Calu3 (cell line): ENCODE measurements around the gene AURKAIP1. TPM values are rescaled to one million over a fixed set of nuclear protein-coding genes. Genes with fewer than 3 reads are reported as not detected.

Source experiments
- BruUV-seq: library from RNA; stranded (reverse); fragments of 400-500 nt; replicated peaks from 2 replicates; lab custom pipeline; 2021; lab: Mats Ljungman, UMichigan
- CTCF ChIA-PET: fragments of 300-600 bp; sonication (Branson Sonifier 250); formaldehyde crosslinking; loops from one replicate; lab custom pipeline; 2022; ENCODE audit warnings: antibody characterized with exemption; lab: Charles Lee
- DNase-seq: peaks from one replicate; pipeline ENCODE4 v3.0.0; 2022
- H3K27ac Mint-ChIP-seq: one replicate; pipeline ENCODE4 v1.8.0; 2022; ENCODE audit warnings: mixed read lengths; ENCODE audit not compliant: unreplicated experiment
- H3K27me3 Mint-ChIP-seq: one replicate; pipeline ENCODE4 v1.8.0; 2022; ENCODE audit warnings: mixed read lengths; ENCODE audit not compliant: unreplicated experiment
- H3K36me3 Mint-ChIP-seq: one replicate; pipeline ENCODE4 v1.8.0; 2022; ENCODE audit warnings: mild to moderate bottlenecking, moderate library complexity, mixed read lengths; ENCODE audit not compliant: insufficient read depth, unreplicated experiment
- H3K4me1 Mint-ChIP-seq: one replicate; pipeline ENCODE4 v1.8.0; 2022; ENCODE audit warnings: mild to moderate bottlenecking, low read depth, mixed read lengths; ENCODE audit not compliant: unreplicated experiment
- H3K4me3 Mint-ChIP-seq: one replicate; pipeline ENCODE4 v1.8.0; 2022; ENCODE audit warnings: mild to moderate bottlenecking, low read depth, moderate library complexity, mixed read lengths; ENCODE audit not compliant: unreplicated experiment
- H3K9me3 Mint-ChIP-seq: one replicate; pipeline ENCODE4 v1.8.0; 2022; ENCODE audit warnings: low read depth, mixed read lengths; ENCODE audit not compliant: unreplicated experiment
- intact Hi-C: fragments of 100-400 bp; cut with micrococcal nuclease; formaldehyde crosslinking; loops from one replicate; pipeline ENCODE4 v1.10.0; 2022; ENCODE audit not compliant: unreplicated experiment
- total RNA-seq: library from RNA; stranded (reverse); gene quantifications from 2 replicates; pipeline ENCODE4 v1.2.3, GENCODE V29; 2022
- TF ChIP-seq, protein P1 (sequence below): fragments of 200-600 bp; IDR thresholded peaks from one replicate; pipeline ENCODE4 v1.8.0; 2022; ENCODE audit warnings: antibody characterized with exemption; ENCODE audit not compliant: unreplicated experiment

The AURKAIP1 gene
- total RNA-seq, 1 experiment from 2014 or later = 98.9 TPM

DNA sequence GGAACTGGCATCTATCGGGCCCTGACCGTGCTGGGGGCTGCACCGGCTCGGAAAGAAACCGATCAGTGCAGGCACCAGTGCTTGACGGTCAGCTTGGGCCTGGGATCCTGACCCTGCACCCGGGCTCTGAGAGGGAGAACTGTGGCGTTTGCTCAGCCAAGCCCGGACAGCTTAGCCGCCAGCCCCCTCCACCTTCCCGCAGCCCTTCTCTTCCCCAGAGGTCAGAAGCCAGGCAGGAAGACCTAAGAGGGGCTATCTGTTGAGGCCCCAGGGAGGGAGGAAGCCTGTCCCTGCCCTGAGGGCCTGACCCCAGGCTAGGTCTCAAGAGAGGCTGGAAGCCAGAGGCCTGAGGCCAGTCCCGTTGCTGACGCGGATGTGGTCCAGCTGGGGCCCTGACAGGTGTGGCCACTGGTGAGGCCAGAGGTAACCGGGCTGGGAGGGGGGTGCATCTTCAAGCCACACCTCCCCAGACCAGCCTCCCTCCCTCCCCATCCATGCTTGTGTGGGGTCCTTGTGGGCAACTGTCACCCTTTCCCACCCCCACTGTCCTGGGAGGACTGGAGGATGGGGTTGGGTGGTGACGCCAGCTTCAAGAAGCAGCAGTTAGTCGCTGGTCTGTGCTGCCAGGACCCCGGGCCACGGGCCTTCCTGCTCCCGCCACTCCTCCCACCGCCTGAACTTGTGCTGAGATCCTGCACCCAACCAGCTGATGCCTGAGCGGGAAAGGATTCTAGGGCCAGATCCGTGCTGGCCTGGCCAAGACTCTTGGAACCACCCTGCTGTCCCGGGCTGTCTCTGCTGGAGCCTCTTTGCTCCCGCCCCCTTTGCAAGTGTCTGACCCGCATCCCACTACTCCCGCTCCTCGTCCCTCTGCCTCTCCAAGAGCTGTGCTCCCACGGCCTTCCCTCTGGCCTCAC lies 23.2 kb downstream of the AURKAIP1 start:
- no peak for DNase-seq
- Mint-ChIP-seq H3K4me1 (peaks cover 7% of the 10 kb centered on the region), H3K27ac (peak overlapping the region; percentile 54), H3K36me3 (peaks cover 45% of the 10 kb centered on the region), H3K27me3 (no peaks in the 10 kb centered on the region), H3K4me3 (peak overlapping the region; percentile 53), H3K9me3 (no peaks in the 10 kb centered on the region)
- no TSS peak for BruUV-seq
- TF ChIP-seq, protein P1, sequence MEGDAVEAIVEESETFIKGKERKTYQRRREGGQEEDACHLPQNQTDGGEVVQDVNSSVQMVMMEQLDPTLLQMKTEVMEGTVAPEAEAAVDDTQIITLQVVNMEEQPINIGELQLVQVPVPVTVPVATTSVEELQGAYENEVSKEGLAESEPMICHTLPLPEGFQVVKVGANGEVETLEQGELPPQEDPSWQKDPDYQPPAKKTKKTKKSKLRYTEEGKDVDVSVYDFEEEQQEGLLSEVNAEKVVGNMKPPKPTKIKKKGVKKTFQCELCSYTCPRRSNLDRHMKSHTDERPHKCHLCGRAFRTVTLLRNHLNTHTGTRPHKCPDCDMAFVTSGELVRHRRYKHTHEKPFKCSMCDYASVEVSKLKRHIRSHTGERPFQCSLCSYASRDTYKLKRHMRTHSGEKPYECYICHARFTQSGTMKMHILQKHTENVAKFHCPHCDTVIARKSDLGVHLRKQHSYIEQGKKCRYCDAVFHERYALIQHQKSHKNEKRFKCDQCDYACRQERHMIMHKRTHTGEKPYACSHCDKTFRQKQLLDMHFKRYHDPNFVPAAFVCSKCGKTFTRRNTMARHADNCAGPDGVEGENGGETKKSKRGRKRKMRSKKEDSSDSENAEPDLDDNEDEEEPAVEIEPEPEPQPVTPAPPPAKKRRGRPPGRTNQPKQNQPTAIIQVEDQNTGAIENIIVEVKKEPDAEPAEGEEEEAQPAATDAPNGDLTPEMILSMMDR = no peak
- intact Hi-C loops = no loop called here
- CTCF ChIA-PET = no interaction called here

DNA sequence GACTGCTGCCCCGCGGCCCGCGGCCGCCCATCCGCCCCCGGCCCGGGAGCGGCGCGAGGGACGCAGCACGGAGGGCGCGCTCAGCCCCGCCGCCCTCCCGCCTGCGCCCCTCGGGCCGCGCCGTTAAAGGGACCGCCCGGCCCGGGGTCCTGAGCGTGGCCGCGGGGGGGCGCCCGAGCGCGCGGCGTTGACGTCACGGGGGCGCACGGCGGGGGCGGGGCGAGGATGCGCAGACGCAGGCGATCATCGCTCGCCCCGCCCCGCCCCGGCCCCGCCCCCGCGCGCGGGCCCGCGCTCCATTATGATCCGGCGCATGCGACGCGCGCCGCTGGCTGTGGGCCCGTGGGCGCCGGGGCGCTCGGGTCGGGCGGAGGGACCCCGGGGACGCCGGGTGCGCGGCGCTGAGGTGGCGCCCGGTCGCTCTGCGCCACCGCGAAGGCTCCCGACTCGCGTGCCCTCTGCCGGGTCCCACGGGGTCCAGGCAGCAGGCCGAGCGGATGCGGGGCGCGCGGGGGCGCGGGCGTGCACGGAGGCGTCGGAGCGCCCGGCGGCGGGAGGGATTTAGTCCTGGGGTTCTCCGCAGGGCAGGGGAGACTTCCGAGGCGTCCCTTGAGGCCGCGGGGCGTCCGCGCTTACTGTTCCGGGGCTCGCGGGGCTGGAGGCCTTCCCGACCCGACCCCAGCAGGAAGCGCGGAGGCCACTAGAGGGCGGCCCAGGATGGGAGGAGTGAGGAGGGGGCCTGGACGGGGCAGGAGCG lies 25.6 kb downstream of the AURKAIP1 start, which contains the start of gene DVL1:
TSS of gene DVL1 (minus strand) at position 163 of the 757 bp plus-strand sequence. CDS start 353 bp downstream, outside the sequence.
- TF ChIP-seq, protein P1 = no peak
- intact Hi-C loops = no loop called here
- Mint-ChIP-seq H3K27me3 (no peaks in the 10 kb centered on the region), H3K27ac (peak within 1 kb of the TSS; percentile 79), H3K9me3 (no peaks in the 10 kb centered on the region), H3K36me3 (peaks cover 58% of the 10 kb centered on the region), H3K4me1 (peaks cover 10% of the 10 kb centered on the region), H3K4me3 (peak within 1 kb of the TSS; percentile 80)
- no TSS peak for BruUV-seq
- CTCF ChIA-PET = no interaction called here
- DNase-seq = peak; percentile 74

DNA sequence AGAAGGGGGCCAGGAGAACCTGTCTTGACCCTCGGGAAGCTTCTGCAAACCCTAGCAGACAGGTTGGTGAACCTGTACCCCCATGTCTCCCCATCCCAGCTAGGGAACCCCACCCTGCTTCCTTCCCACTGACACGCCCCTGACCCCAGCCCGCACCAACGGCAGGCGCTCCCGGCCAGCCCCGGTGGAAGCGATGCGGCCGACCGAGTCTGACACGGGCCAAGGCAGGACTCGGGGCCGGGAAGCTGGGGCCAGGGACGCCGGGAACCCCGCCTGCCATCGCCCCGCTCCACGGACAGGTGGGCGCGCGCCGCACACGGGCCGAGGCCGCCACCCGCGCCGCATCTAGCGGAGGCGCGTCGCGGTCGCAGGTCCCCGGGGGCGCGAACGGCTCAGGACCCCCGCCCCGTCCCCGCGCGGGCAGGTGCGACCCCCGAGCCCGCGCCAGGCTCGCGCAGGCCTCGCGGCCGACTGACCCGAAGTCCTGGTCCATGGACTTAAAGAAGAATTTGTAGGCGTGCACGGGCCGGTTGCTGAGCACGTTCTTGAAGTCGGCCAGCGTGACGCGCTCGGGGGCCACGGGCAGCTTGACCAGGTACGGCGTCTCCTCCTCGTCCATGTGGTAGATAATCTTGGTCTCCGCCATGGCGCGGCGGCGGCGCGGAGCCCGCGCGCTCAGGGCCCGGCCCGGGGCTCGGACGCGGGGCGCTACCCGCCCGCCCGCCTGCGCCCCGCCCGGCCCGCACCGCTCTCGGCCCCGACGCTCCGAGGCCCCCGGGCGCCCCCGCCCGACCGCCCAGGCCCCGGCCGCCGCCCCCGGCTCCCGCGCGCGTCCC lies 26.4 kb downstream of the AURKAIP1 start:
- H3K27me3 Mint-ChIP-seq = no peaks in the 10 kb centered on the region
- no peak for DNase-seq
- TF ChIP-seq, protein P1 = no peak
- peaks cover 59% of the 10 kb centered on the region for H3K36me3 Mint-ChIP-seq
- no peaks in the 10 kb centered on the region for H3K9me3 Mint-ChIP-seq
- peaks cover 11% of the 10 kb centered on the region for H3K4me1 Mint-ChIP-seq
- H3K27ac Mint-ChIP-seq = peak overlapping the region; percentile 79
- no TSS peak for BruUV-seq
- CTCF ChIA-PET = interaction anchor here (1.6 kb wide), 1 partner anchor 57 kb away, joined by 4 read pairs; no protein-coding TSS in a partner anchor
- intact Hi-C loops = no loop called here
- peak overlapping the region; percentile 80 for H3K4me3 Mint-ChIP-seq
